HG03342 (cell line): Measurements from ENCODE around the gene SPRR2B.
"Not testable (repeated sequence)": the region's sequence is repeated elsewhere in the genome, so short reads cannot be mapped to it uniquely, and the experiment has no call there.

ENCODE experiments used
- ATAC-seq: cut with Tn5 transposase; IDR thresholded peaks from one replicate; pipeline ENCODE4 v1.9.1; 2021; ENCODE audit warnings: mild to moderate bottlenecking, moderate library complexity; ENCODE audit not compliant: unreplicated experiment

The SPRR2B gene

GRCh38 chr1:153035211-153035610, 36.2 kb downstream of the SPRR2B start:
- ATAC-seq, result no peak

DNA sequence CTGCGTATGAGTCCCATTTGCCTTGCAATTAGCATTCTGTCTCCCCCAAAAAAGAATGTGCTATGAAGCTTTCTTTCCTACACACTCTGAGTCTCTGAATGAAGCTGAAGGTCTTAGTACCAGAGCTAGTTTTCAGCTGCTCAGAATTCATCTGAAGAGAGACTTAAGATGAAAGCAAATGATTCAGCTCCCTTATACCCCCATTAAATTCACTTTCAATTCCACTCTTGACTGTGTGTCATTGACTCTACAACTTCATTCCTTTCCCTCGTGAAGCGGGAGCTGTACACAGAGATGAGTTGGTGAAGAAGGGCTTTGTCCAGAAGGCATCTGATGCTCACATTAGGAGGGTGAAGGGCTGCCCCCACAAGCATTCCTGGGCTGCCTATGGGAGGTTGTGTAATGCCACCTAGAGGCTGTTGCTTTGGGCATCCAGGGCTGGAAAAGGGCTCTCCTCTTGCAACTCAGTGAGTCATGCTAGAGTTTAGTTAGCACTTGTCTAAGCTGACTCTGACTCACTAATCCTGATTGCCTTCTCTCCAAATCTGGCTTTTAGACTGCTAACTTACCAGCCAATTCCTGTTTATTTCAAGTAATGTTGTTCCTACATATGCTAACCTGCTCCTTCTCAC, 38.6 kb downstream of the SPRR2B start:
- ATAC-seq, result no peak

DNA sequence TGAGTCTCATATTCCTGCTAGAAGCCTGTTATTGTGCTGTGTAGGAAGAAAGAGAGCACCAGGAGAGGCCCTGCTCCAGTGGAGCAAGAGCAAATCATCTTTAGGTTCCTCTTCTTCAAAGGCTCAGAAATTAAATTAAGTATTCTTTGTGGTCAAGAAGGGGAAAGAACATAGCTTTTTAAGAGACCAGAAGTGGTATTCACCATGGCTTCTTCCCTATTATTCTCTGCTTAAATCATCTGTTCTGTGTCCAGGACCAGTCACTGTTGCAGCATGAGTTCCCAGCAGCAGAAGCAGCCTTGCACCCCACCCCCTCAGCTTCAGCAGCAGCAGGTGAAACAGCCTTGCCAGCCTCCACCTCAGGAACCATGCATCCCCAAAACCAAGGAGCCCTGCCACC, 39.3 kb downstream of the SPRR2B start:
- no peak for ATAC-seq

- ATAC-seq, result no peak
Measured at GRCh38 chr1:153030895-153031294, 40.5 kb downstream of the SPRR2B start, which contains the start of gene SPRR1B. Gene SPRR1B, plus strand, starts transcription at chr1:153031203. Its CDS starts 1,143 bp downstream, at chr1:153032346.

DNA sequence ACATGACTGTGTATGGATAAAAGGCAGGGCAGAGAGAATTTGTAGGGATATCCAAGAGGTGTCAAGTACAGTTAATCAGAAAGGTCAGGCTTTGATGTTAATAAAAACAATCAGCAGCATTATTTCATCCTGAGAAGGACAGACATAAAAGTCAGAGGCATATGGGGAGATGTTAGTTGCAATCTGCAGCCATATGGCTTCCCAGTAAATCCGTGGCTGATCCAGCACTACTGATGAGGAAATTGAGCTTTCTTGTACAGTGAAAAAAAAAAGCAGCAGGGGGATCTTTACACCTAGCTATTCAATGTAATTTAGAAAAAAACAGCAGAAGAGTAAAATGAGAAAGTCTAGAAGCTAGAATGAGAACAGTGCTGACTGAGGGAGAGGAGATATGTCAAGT, 42.6 kb downstream of the SPRR2B start:
- no peak for ATAC-seq

GRCh38 chr1:153025797-153026196, 45.6 kb downstream of the SPRR2B start:
- no peak for ATAC-seq

- no peak for ATAC-seq
Measured at GRCh38 chr1:153024413-153024812, 47.0 kb downstream of the SPRR2B start.

GRCh38 chr1:153023109-153023508, 48.3 kb downstream of the SPRR2B start:
- ATAC-seq, result no peak

- not testable (repeated sequence) for ATAC-seq
Measured at GRCh38 chr1:153022340-153022739, 49.1 kb downstream of the SPRR2B start.

- not testable (repeated sequence) for ATAC-seq
Measured at GRCh38 chr1:153021829-153022228, 49.6 kb downstream of the SPRR2B start.
